Vagina (tissue), 2 donors: ENCODE results near the gene BCL11A. TPM values are rescaled to one million over a fixed set of nuclear protein-coding genes. Genes with fewer than 3 reads are reported as not detected.

Source experiments
- DNase-seq, 2 donors: peaks; one replicate each; pipeline ENCODE4 v3.0.0-alpha.2; 2017; ENCODE audit errors: extremely low spot score in 2 of 2
- H3K27ac ChIP-seq: fragments of 200-600 bp; sonication (generic); one replicate; pipeline ENCODE4 v1.5.1; 2019
- H3K27me3 ChIP-seq: fragments of 200-600 bp; sonication (generic); one replicate; pipeline ENCODE4 v1.5.1; 2019
- H3K36me3 ChIP-seq, 2 donors: fragments of 200-600 bp; sonication (generic); one replicate each; pipeline ENCODE4 v1.5.1; 2017 to 2019
- H3K4me1 ChIP-seq: fragments of 200-600 bp; sonication (generic); one replicate; pipeline ENCODE4 v1.5.1; 2019
- H3K4me3 ChIP-seq, 2 donors: fragments of 200-600 bp; sonication (generic); 1 replicate in 1 of 2; 2 replicates in 1 of 2; pipeline ENCODE4 v1.5.1; 2016 to 2019
- H3K9me3 ChIP-seq: fragments of 200-600 bp; sonication (generic); one replicate; pipeline ENCODE4 v1.5.1; 2019
- CTCF ChIP-seq, 3 experiments: fragments of 450-650 bp in 2 of 3; fragments of 200-600 bp in 1 of 3; sonication (generic) in 1 of 3; IDR thresholded peaks; one replicate each; pipeline ENCODE4 v1.5.1; 2017 to 2019; ENCODE audit warnings: antibody characterized with exemption in 3 of 3, mild to moderate bottlenecking in 2 of 3, moderate library complexity in 2 of 3
- POLR2A ChIP-seq, 2 donors: fragments of 450-650 bp; IDR thresholded peaks; one replicate each; pipeline ENCODE4 v1.6.1; 2017; ENCODE audit warnings: antibody characterized with exemption in 2 of 2, mild to moderate bottlenecking in 2 of 2, moderate library complexity in 2 of 2
- POLR2AphosphoS5 ChIP-seq, 2 donors: sonication (generic); formaldehyde crosslinking; IDR thresholded peaks; one replicate each; pipeline ENCODE4 v1.9.0; 2017; ENCODE audit warnings: antibody characterized with exemption in 2 of 2, mild to moderate bottlenecking in 2 of 2, low read depth in 1 of 2; ENCODE audit not compliant: insufficient read depth in 1 of 2
- intact Hi-C: fragments of 100-400 bp; cut with DNase I; formaldehyde crosslinking; loops from one replicate; pipeline ENCODE4 v1.15.1; 2023
- total RNA-seq: library from RNA; depleted of rRNA; stranded (reverse); fragments of >200 nt; gene quantifications from one replicate; pipeline ENCODE4 v1.2.3, GENCODE V29; 2016

Gene BCL11A
- total RNA-seq, 1 donor from 2014 or later: 48.4 TPM

DNA sequence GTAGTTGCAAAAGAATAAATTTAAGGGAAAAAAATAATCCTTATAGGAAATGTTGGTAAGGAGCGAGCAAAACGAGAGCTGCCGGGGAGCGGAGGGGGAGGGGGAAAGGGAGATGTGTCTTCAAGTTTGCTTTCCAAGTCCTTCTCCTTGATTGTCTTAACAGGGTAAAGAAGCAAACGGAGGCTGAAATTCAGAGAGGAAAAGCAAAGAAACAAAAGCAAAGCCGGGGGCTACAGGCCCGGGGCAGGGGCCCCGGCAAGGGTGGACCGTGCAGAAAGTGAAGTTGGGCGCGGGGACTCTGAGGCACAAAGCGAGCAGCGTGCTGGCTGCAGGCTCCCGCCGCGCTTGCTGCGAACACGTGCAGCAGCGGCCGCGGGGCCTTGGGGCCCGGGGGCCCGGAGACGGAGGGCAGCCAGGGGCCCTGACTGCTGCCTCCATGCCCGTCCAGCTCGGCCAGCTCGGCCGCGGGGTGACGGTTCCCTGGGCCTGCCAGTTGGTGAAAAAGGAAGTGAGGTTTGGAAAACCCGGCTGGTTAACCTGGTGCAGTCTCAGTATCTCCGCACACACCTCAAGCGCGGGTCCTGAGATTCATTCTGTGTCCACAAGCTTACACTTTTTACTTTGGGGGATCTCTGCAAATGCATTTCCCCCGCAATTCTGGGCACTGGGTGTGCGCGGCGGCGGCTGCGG lies 4.1 kb downstream of the BCL11A start:
- H3K9me3 ChIP-seq: no peaks in the 10 kb centered on the region
- no peaks in the 10 kb centered on the region for H3K36me3 ChIP-seq
- peaks cover 53% of the 10 kb centered on the region for H3K4me1 ChIP-seq
- TF ChIP-seq POLR2A (IDR thresholded peaks at IDR 0.05) (no peak), CTCF (IDR thresholded peaks at IDR 0.05) (no peak), POLR2AphosphoS5 (IDR thresholded peaks at IDR 0.05; ENCODE audit: insufficient read depth in 1 of 2, low read depth in 1 of 2) (no peak)
- intact Hi-C loops: no loop called here
- H3K27ac ChIP-seq: peak overlapping the region; percentile 64
- peak overlapping the region; percentile 49 to 55 for H3K4me3 ChIP-seq
- no peaks in the 10 kb centered on the region for H3K27me3 ChIP-seq
- no peak for DNase-seq

DNA sequence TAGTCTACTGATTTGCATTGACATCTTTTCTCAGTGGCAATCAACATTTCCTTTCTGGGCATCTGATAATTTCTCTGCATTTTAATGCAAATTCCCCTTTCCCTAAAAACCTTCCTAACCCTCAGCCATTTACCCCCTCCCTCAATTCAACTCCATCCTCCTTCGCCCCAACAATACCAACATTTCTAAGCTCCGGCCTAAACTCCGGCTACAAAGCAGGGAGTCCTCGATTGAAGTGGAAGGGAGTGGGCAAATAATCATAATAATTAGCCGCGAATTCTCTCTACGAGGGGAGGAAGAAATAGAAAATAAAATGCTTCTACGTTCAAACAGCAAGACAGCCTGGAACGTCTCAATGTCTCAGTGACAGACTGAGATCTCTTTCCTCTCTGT lies 4.6 kb downstream of the BCL11A start:
- Histone ChIP-seq H3K9me3 (no peaks in the 10 kb centered on the region), H3K4me1 (peaks cover 47% of the 10 kb centered on the region), H3K27me3 (no peaks in the 10 kb centered on the region), H3K4me3 (peak overlapping the region in 1 of 2 donors; percentile 55), H3K36me3 (no peaks in the 10 kb centered on the region), H3K27ac (no peak overlapping the region)
- no peak for TF ChIP-seq POLR2AphosphoS5 (IDR thresholded peaks at IDR 0.05; ENCODE audit: insufficient read depth in 1 of 2, low read depth in 1 of 2)
- TF ChIP-seq CTCF (IDR thresholded peaks at IDR 0.05): no peak
- no peak for TF ChIP-seq POLR2A (IDR thresholded peaks at IDR 0.05)
- intact Hi-C loops: no loop called here
- no peak for DNase-seq

GRCh38 chr2:60548311-60548710 lies 5.1 kb downstream of the BCL11A start:
- no peak for DNase-seq
- Histone ChIP-seq H3K27ac (no peak overlapping the region), H3K4me3 (no peak overlapping the region), H3K9me3 (no peaks in the 10 kb centered on the region), H3K36me3 (no peaks in the 10 kb centered on the region), H3K4me1 (peaks cover 47% of the 10 kb centered on the region), H3K27me3 (no peaks in the 10 kb centered on the region)
- intact Hi-C loops: no loop called here
- TF ChIP-seq CTCF (IDR thresholded peaks at IDR 0.05) (no peak), POLR2AphosphoS5 (IDR thresholded peaks at IDR 0.05; ENCODE audit: insufficient read depth in 1 of 2, low read depth in 1 of 2) (no peak), POLR2A (IDR thresholded peaks at IDR 0.05) (no peak)

- H3K4me1 ChIP-seq: peaks cover 44% of the 10 kb centered on the region
- no peaks in the 10 kb centered on the region for H3K27me3 ChIP-seq
- no peak for DNase-seq
- intact Hi-C loops: no loop called here
- no peaks in the 10 kb centered on the region for H3K36me3 ChIP-seq
- no peaks in the 10 kb centered on the region for H3K9me3 ChIP-seq
- no peak overlapping the region for H3K27ac ChIP-seq
- no peak overlapping the region for H3K4me3 ChIP-seq
- TF ChIP-seq POLR2A (IDR thresholded peaks at IDR 0.05) (no peak), CTCF (IDR thresholded peaks at IDR 0.05) (no peak)
Measured at GRCh38 chr2:60547841-60548240, 5.6 kb downstream of the BCL11A start.

DNA sequence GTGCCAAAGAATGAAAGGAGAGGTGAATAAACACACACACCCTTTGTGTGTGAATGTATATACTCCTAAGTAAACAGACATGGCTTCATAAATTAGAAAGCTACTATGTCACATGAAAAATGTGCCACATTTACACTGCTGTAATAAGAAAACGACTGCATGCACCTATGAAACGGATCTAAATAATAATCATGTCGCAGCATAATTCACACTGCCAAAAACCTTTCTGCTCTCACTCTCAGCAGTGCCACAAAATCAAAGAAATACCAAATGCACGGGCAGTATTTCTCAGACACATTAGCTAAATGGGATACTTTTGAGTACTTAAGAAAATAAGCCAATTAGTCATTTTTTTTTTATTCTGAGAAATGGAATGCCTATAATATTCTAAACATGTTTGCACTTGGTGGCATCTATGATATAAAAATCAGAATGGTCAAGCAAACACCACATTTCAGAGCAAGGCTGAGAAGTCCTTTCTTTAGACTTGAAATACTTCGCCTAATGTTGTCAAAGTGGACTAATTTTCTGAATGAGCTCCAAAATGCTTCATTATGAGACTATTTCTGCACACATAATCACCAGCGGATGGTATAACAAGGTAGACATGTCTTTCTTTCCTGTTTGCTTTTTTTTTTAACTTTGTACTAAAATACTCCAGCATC lies 6.6 kb downstream of the BCL11A start:
- DNase-seq: no peak
- intact Hi-C loops: no loop called here
- no peaks in the 10 kb centered on the region for H3K9me3 ChIP-seq
- TF ChIP-seq CTCF (IDR thresholded peaks at IDR 0.05) (no peak), POLR2A (IDR thresholded peaks at IDR 0.05) (no peak), POLR2AphosphoS5 (IDR thresholded peaks at IDR 0.05; ENCODE audit: insufficient read depth in 1 of 2, low read depth in 1 of 2) (no peak)
- no peaks in the 10 kb centered on the region for H3K27me3 ChIP-seq
- H3K27ac ChIP-seq: no peak overlapping the region
- H3K4me3 ChIP-seq: no peak overlapping the region
- H3K36me3 ChIP-seq: no peaks in the 10 kb centered on the region
- peaks cover 34% of the 10 kb centered on the region for H3K4me1 ChIP-seq
